Measurements from ENCODE around the gene ELK4. TPM values are rescaled to one million over a fixed set of nuclear protein-coding genes. Genes with fewer than 3 reads are reported as not detected.
A peak's percentile ranks its signal among the peaks of the same experiment; 100 is the strongest.

Gene ELK4
- total and polyA plus RNA-seq, 2 of the 13 experiments (the other 11 are each of a cell fraction or from before 2014, with no cell fraction given), result 8.3 to 13.1 TPM

DNA sequence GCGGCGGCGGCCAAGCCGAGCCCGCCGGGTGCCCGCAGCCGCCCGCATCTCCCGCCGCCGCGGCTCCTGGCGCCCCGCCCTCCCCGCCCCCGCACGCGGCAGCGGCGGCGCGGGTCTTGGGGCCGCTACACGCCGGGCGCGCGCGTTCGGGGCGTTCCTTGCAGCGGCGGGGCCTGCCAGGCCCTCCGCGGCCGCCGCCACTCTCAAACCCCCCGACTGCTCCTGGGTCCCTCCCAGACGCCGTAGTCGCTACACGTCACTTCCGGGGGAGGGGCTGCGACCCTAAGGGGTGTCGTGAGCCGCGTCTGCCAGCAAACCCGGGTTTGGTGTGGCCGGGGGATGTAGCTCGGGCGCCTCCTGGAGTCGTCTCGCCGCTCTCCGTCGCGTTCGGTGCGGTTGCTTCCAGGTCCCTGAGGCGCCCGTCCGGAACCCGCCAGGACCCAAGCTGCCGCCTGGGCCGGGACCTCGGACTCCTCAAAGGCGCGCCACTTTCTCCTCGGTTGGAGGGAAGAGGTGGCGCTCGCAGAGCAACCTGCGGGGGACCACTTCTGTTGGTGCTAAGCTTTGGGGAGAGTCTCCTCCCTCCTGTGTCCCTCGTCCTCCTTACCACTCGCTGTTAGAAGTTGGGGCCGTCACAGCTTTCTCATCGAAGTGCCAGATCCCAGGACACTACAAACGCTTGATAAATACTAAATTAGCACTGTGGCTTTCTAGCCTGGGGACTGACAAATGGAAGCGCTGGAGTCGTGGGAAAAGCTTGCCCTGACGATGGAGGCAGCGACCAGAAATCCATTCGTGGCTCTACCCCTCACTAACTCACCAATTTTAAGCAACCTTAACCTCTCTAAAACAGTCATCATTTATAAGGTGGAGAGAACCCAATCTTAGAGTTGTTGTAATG lies at the start of gene ELK4 (continued):
- TF ChIP-seq, protein P1, sequence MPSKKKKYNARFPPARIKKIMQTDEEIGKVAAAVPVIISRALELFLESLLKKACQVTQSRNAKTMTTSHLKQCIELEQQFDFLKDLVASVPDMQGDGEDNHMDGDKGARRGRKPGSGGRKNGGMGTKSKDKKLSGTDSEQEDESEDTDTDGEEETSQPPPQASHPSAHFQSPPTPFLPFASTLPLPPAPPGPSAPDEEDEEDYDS (CRISPR knock-in tag; IDR thresholded peaks at IDR 0.05), result peak; percentile 88
- peak; percentile 80 for TF ChIP-seq ZMAT3 (CRISPR knock-in tag; conservative IDR thresholded peaks at IDR 0.05)
- TF ChIP-seq PCBP1 (IDR thresholded peaks at IDR 0.05; ENCODE audit: borderline replicate concordance, low read depth, low read length), result no peak
- TF ChIP-seq RBM39 (IDR thresholded peaks at IDR 0.05; ENCODE audit: low read depth, low read length, poor library complexity, severe bottlenecking), result peak; percentile 74
- TF ChIP-seq CENPBD1 (CRISPR knock-in tag; IDR thresholded peaks at IDR 0.05; ENCODE audit: borderline replicate concordance, low read depth), result no peak
- TF ChIP-seq MXD4 (CRISPR knock-in tag; IDR thresholded peaks at IDR 0.05), result peak; percentile 75; the same call in 1 of the 2 replicates
- TF ChIP-seq ZNF776 (CRISPR knock-in tag; IDR thresholded peaks at IDR 0.05), result no peak; the same call in 1 of the 2 replicates
- TF ChIP-seq ZNF646 (CRISPR knock-in tag; IDR thresholded peaks at IDR 0.05), result peak; percentile 49; the same call in 1 of the 2 replicates
- no peak; the same call in 1 of the 2 replicates for TF ChIP-seq KLF12 (CRISPR knock-in tag; IDR thresholded peaks at IDR 0.05; ENCODE audit: borderline replicate concordance)
- peak; percentile 73 for TF ChIP-seq PHF5A (CRISPR knock-in tag; IDR thresholded peaks at IDR 0.05; ENCODE audit: low read depth, unreplicated experiment)
- no peak for TF ChIP-seq ZNF512B (CRISPR knock-in tag; IDR thresholded peaks at IDR 0.05; ENCODE audit: borderline replicate concordance)
- peak; percentile 84; the same call in 1 of the 2 replicates for TF ChIP-seq KDM5B (CRISPR knock-in tag; IDR thresholded peaks at IDR 0.05; ENCODE audit: borderline replicate concordance)
- TF ChIP-seq SRSF1 (optimal IDR thresholded peaks at IDR 0.05; ENCODE audit: low read depth, low read length), result no peak
- peak; percentile 92 for TF ChIP-seq KMT2A (CRISPR knock-in tag; IDR thresholded peaks at IDR 0.05)
